NOMO-1 treated with DMSO at 0.1 percent for 48 hours (cell line): ENCODE results near the gene NDUFAF8.

Source experiments
- DNase-seq: peaks from one replicate; lab custom pipeline; 2025; ENCODE audit not compliant: unreplicated experiment; lab: John Stamatoyannopoulos, UW

The NDUFAF8 gene, protein sequence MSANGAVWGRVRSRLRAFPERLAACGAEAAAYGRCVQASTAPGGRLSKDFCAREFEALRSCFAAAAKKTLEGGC

DNA sequence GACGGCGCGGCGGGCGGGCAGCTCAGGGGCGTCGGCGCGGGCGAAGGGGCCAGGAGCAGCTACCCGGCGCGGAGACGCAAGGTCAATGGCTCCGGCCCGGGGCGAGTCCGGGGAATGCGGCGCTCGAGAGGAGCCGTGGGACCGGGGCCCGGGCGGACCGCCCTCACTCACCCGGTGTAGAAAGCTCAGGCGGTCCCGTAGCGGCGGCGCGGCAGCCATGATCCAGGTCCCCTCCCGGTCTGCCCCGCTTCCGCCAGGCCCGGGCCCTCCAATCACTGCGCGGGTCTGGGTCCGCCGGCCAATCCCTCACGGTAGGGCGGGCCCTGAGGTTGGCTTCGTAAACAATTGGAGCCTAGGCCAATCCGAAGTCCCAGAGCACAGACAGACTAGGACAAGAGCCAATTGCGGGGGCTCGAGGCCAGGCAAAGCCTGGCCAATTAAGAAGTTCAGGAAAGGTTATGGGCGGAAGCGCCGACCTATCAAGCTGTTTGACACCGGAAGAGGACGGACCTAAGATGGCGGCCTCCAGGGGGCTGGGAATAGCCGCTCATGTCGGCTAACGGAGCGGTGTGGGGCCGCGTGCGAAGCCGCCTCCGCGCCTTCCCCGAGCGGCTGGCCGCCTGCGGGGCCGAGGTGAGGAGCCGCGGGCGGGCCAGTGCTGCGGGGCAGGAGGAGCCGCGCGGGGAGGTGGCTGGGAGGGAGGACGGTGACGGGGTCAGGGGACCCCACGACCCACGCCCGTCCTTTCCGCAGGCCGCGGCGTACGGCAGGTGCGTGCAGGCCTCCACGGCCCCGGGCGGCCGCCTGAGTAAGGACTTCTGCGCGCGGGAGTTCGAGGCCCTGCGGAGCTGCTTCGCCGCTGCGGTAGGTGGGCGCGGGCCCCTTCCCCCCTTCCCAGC lies at the start of gene NDUFAF8, which contains the start of gene TEPSIN:
TSS of gene NDUFAF8 (plus strand) at position 504 of the 899 bp plus-strand sequence. CDS start at position 550, 46 bp downstream.
TSS of gene TEPSIN (minus strand) at position 241 of the 899 bp plus-strand sequence. CDS start at position 219, 22 bp downstream.
- DNase-seq = peak; percentile 100

DNA sequence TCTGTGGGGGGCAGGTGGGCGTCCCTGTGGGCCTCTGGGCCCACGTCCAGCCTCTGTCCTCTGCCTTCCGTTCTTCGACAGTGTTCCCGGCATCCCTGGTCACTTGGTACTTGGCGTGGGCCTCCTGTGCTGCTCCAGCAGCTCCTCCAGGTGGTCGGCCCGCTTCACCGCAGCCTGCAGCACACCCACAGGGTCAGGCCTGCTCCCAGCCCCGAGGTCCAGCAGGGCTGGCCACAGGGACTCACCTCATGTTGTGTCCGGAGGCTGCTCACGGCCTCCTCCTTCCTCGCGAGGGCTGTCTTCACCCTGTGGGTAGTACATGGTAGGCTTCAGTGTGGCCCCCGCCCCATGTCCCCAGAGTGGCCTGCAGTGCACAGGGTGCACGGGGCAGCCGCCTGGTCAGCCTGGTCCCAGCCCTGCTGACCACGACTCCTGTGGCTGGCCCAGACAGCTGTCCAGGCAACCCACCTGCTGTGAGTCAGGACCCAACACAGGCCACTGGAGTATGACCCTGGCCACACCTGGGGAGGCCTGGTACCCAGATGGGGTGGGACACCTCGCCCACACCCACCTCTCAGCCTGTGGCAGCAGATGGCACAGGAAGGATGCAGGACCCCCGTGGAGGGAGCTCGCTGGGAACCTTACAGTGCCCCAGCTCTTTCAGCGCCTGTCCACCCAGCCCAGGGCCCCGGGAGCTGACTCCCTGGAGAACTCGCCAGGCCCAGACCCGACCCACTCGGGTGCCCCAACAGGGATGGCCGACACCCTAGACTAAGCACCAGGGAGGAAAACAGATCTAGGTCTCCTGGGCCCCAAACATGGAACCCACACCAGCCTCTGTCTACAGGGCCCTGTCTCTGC lies 49.2 kb upstream of the NDUFAF8 start:
- no peak for DNase-seq

DNA sequence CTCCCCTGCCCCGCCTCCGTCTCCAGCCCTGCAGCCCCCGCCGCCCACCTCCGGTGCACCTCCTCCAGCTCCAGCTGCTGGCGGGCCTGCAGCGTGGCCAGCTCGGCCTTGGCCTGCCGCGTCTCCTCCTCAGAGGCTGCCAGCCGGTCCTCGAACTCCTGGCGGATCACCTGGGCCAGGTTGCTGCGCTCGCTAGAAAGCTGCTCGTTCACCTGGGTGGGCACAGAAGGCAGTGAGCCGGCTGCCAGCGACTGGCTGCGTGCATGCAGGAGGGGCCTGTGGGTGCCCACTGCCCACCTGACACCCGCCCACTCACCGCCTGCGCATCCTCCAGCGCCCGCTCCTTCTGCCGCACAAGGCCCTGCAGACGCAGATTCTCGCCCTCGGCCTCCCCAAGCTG lies 48.5 kb upstream of the NDUFAF8 start:
- DNase-seq = no peak

DNA sequence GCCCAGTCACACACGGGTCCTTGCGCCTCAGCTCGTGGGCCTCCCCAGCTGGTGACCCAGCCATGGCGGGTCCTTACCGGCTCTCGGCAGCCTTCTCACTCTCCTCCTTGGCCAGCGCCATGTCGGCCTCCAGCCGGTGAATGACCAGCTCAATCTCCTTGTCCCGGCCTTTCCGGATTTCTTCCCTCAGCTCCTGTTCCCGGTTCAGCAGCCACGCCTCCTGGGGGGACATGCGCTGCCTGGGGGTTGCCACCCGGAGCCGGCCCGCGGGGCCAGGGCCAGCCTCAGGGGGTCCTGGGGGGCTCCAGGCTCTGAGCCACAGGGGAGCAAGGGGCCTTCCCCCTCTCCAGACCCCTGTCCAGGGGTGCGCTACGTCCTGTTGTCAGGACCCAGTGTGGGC lies 48.0 kb upstream of the NDUFAF8 start:
- no peak for DNase-seq

DNA sequence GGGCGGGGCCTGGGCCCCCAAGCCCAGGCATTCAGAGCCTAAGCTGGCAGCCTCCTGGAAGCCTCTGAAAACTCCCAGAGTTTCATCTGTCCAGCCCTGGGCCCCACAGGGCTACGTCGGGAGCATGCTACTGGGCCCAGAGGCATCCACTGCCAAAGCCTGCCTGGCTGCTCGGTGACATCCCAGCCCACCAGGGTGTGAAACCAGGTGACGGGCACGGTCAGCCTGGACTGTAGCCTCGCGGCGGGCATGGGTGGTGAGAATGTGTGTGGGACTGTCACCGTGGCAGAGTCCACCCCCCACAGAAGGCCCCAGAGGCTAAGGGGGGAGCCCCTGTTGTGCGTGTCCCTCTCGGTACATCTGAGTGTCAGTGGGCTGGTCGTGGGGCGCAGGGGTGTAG lies 47.5 kb upstream of the NDUFAF8 start:
- DNase-seq = no peak

DNA sequence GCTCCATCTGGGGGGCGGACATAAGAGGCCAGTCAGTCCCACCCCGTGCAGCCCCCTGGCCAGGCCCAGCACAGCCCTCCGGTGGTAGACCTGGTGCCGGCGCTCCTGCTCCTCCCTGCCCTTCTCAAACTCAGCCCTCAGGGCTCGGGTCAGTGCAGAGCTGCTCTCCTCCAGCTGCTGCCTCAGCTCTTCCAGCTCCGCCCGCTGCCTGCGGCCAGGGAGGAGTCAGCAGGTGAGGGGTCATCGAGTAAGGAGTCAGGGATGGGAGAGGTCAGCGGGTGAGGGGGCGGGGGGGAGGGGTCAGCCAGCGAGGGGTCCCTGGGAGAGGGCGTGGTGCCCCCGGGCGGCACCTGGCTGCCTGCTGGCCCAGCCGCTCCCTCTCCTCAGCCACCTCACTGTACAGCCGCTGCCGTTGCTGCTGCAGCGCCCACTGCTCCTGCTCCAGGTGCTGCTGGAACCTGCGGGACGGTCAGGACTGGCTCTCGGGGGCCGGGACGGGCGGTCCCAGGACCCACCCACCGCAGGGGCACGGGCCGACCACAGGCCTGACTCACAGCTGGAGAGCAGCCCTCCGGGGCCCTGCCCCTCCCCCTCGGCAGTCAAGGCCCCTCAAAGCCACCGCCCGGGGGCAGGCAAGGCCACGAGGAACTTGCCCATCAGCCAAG lies 46.6 kb upstream of the NDUFAF8 start:
- DNase-seq = no peak

DNA sequence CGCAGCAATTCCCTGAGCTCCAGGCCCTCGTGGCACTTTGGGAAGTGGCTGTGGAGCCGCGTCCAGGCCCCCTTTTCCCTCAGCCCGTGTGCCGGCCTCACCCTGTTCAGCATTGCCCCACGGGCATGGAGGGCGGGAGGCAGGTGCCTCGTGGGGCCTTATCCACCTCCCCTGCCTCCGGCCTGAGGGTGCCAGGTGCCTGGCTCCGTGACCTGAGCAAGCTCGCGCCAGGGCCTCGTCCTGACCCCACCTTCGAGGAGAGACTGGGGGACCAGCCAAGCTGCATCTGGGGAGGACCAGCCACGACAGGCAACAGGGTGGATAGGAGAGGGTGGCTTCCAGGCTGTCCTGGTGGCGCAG lies 46.1 kb upstream of the NDUFAF8 start:
- DNase-seq = no peak

DNA sequence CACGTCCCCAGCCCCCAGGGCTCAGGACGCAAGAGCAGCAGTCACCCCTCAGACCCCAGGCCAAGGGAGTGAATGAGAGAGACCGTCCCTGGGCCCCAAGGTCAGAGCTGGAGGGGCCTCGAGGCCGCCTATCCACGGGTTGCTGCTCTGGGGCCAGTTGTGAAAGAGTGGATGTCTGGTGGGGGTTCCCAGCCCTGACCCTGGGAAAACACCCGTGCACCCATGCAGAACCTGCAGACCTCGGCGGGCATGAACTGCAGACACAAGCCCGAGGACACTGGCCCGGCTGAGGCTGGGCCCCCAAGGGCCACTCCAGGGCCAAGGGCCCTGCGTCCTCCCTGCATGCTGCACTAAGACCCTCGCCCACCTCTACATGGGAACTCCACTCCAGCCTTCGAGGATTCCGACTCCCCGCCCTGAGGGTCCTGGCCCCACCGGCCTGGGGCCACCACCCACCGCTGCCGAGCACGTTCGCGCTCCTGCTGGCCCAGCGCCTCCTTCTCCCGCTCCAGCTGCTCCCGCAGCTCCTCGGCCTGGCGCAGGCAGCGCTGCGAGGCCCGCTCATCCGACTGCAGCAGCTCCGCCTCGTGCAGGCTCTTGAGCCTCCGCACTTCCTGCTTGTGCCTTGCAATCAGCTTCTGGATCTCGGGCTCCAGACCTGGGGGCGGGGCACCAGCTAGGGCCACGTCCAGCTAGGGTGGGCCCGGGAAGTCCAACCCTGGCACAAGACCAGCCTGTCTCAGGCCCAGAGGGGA lies 45.5 kb upstream of the NDUFAF8 start:
- no peak for DNase-seq

DNA sequence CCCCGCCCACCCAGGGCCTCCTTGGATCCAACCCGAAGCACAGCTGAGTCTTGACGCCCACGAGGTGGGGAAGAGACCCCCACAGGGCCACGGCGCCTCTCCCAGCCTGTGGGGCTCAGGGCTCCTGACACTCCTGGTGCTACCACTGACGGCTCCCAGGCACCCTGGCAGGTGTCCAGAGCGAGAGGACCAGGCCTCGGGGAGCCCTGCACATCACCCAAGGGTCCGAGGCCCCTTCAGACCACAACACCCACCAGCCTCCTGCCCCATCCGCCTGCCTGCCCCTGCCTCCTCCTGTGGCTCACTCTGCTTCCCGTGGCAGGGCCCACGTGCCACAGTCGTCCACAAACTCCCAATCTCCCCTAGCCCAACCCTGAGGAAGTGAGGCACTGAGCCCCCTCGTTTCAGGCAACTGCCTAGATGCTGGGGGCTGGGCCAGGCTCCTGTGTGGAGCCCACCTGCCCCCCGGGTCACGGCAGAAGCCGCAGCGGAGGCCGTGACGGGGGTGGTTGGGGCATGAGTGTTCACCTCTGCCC lies 44.8 kb upstream of the NDUFAF8 start:
- no peak for DNase-seq

DNA sequence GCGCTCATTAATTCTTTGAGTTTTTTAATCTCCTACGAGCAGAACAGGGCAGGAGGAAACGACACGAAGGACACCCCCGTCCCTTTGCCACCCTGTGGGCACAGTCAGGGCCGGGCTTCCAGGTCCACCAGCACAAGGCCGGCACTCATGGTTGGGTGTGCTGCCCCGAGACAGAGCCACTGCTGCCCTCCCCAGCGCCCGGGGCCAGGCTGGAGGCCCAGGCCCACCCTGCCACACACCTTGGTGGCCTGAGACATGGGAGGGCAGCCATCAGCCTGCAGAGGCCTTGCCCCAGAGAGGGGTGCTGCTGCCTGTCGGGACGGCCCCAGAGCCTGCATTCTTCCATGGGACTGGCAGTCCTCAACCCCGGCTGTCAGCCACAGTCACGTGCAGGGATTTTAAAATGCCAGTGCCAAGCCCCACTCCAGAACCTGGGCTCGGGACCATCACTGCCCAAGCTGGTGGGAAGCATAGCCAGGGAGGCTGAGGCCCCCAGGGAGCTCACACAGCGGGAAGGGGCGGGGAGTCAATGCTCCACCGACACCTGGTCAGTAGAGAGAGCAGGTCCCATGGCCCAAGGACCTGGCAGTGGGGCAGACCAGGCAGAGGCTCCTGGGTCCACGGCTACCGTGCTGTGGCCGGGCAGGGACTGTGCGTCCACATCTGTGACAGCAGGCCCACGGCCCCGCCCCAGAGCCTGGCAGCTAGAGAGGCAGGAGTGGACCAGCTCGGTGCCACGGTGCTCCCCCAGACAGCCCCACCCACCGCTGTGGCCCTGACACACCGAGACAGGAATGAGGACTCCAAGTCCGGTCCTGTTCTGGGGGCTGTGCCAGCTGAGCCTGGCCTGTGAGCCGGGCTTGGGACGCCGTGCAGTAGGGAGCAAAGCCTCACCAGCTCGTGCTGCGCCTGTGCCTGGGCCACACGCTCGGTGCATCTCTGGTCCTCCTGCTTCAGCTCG lies 43.9 kb upstream of the NDUFAF8 start:
- no peak for DNase-seq

DNA sequence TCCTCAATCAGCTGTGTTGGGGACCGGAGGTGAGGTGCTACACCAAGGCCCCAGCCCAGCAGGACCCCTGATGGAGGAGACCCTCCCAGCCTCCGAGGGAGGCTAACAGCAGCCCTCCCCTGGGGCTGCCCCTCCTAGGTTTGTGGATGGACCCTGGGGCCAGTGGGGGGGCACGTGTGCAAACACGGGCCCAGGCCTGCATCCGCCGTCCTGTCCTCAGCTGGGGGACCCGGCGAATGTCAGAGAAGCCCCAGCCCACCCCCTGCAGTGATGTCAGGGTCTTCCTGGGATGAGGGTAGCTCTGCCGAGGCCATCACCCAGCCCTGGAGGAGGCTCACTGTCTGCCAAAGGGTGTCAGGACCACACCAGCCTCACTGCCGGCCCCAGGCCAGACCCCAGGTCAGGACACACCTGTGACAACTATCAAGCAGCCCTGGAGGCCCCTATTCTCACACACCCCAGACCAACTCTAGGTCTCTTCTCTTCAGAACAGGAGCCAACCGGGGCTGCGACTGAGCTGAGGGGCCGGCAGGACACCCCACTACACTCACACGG lies 43.1 kb upstream of the NDUFAF8 start:
- DNase-seq = no peak

DNA sequence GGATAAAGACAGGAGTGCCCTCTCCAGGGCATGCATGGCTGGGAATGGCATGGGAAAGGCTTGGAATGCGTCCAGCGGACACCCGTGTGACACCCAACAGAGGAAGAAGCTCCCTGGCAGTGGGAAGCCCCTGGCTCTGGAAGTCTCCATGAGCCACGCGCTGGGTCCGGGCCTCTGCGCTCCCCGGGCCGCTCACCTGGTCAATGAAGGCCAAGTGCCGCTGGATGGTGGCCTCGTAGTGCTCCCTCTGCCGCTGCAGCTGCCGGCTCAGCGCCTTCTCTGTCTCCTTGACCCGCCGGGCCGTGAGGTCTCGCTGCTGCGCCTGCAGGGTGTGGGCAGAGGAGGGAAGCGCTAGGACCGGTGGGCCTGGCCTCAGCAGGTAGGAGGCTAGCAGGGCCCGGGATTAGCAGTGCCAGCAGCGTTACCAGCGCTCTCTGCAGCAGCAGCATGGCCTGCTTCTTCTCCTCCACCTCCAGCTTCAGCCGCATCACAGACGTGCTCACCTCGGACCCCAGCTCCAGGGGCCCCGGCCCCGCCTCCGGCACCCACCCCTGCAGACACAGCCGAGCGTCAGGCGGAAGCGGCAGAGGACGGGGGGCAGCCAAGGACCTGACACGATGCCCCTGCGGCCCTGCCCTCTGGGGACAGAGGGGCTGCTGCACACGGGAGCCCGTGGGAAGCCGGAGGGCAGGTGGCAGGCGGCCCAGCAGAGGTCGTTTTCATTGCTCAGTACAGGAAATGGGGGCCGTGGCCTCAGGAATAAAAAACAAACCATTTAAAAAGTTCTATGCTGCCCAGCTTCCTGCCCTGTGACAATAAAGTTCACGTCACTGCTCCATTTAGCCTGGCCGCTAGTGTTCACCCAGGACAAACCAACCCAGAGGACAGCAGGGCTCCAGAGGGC lies 42.4 kb upstream of the NDUFAF8 start:
- no peak for DNase-seq

DNA sequence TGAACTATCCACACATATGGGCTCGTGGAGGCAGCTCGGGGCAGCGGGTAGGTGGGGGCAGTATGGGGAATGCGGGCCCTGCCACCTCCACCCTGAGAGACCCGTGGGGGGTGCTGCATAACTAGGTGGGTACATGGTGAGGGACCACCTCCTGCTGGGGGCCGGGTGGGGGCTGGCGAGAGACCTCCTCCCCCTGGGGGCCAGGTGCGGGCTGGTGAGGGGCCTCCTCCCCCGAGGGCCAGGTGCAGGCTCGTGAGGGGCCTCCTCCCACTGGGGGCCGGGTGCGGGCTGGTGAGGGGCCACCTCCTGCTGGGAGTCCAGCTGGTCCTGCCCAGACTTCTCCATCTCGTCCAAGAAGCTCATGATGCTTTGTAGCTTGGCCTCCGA lies 41.7 kb upstream of the NDUFAF8 start:
- no peak for DNase-seq

DNA sequence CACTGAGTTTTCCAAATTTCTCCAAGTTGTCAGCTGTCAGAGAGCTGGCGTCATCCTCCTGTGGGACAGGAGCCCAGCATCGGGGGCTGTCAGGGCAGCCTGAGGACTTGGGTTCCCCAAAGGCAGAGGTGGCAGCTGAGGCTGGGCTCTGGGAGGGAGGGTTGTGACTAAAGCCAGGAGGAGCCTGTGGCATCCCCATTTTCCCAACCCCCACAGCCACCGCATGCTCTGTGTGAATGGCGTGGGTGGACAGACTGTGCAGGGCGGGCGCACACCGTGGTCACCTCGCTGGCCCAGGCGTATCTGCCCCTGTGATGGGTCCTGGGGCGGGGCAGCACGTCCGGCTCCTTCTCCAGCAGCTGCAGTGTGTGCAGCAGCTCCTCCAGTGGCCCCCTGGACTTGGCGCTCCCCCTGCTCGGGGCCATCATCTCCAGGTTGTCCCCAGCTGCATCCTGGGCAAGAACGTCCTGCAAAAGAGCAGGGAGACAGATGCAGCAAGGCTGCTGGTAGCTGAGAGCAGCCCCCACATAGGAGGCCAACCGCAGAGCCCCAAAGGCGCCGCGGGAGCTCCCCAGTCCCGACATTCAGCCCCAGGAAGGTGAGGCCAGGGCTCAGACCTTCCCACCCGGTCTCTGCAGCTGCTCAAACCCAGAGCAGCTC lies 41.2 kb upstream of the NDUFAF8 start:
- DNase-seq = no peak

DNA sequence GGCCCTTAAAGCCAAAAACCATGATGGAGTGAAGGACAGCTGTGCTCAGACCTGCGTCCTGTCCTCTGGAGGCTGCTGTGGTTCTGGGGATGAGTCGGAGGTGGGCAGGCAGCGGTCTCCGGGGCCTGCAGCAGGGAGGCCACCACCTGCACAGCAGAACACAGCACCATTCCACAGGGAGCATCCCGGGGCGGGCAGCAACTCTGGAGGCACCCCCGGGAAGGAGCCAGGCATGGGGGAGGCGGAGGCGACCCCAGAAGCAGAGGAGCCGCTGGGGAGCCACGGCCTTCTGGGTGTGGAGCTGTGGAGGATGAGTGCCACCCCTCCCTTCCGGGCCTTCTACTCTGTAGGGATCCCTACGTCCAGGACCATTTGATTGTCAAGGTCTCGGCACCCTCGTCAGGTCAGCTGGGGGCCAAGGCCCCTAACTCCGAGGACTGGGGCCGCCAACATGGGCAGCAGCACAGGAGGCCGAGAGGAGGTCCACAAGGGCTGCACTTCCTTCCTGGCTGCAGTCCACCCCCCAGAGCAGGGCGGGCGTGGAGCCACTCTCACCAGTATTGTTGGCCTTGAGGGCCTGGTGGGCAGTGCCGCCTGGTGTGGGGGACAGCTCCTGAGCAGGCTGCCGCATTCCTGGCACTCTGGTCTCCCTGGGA lies 40.2 kb upstream of the NDUFAF8 start:
- no peak for DNase-seq

DNA sequence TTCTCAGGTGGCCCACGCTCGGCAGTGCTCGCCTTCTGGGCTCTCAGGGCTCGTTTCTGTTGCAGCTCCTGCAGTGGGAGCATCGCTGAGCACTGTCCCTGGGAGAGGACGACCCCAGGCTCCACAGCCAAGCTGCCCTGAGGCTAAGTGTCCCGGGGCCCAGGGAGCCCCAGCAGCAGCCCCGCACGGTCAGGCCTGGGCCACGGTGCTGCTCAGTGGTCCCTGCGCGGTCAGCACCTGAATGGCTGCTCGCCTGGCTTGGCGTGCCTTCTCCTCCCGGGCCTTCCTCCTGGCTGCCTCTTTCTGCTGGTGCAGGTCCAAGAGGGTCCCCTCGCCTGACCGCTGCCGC lies 39.7 kb upstream of the NDUFAF8 start:
- no peak for DNase-seq

DNA sequence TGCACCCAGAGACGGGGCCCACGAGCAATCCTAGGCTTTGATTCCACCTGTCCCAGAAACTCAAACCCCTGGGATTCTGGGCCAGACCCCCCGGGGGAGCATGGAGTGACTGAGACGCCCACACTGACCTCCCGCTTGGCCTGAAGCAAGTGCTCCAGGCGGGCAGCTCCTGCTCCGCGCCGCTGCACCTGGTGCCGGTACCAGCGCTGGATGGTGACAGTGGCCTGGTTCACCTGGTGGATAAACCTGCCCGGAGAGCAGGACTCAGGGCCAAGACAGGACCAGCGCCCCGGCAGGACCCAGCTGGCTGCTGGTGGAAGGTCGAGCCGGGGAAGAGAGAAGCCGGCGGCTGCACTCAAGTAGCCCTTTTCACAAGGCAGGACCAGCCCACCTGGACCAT lies 38.9 kb upstream of the NDUFAF8 start:
- no peak for DNase-seq
